HepG2 (cell line): ENCODE measurements around the gene MPZ. TPM values are rescaled to one million over a fixed set of nuclear protein-coding genes. Genes with fewer than 3 reads are reported as not detected.
A peak's percentile ranks its signal among the peaks of the same experiment; 100 is the strongest.

Experiments
- GABPA ChIP-seq, 2 experiments: IDR thresholded peaks; 2 replicates each; pipeline ENCODE4 v1.6.1; 2011 to 2016; ENCODE audit warnings: low read depth in 2 of 2, low read length in 1 of 2, missing biosample characterization in 1 of 2, missing genetic modification characterization in 1 of 2
- HMG20A ChIP-seq: IDR thresholded peaks from 2 replicates; pipeline ENCODE4 v1.6.1; 2016; ENCODE audit warnings: borderline replicate concordance
- KDM5A ChIP-seq: fragments of 200-600 bp; sonication (generic); IDR thresholded peaks from 2 replicates; pipeline ENCODE4 v1.7.0; 2018; ENCODE audit warnings: antibody characterized with exemption, mild to moderate bottlenecking, low read length, borderline replicate concordance
- KLF11 ChIP-seq: IDR thresholded peaks from 2 replicates; pipeline ENCODE4 v1.6.1; 2016; ENCODE audit warnings: missing compliant biosample characterization
- MED1 ChIP-seq: sonication (generic); formaldehyde crosslinking; IDR thresholded peaks from 2 replicates; pipeline ENCODE4 v1.4.0; 2020; ENCODE audit warnings: missing genetic modification reagents
- NR2C2 ChIP-seq: sonication (generic); formaldehyde crosslinking; IDR thresholded peaks from 2 replicates; pipeline ENCODE4 v1.4.0; 2020; ENCODE audit warnings: missing genetic modification reagents, mild to moderate bottlenecking, moderate library complexity, borderline replicate concordance
- PAX8 ChIP-seq: sonication (generic); formaldehyde crosslinking; IDR thresholded peaks from 2 replicates; pipeline ENCODE4 v1.8.0; 2022; ENCODE audit warnings: mild to moderate bottlenecking, missing genetic modification reagents, borderline replicate concordance
- PAXIP1 ChIP-seq: sonication (generic); formaldehyde crosslinking; conservative IDR thresholded peaks from 2 replicates; pipeline ENCODE4 v1.4.0; 2020; ENCODE audit warnings: mild to moderate bottlenecking, missing genetic modification reagents, moderate library complexity
- PRDM10 ChIP-seq: sonication (generic); formaldehyde crosslinking; IDR thresholded peaks from 2 replicates; pipeline ENCODE4 v1.4.0; 2020; ENCODE audit warnings: low read depth, missing genetic modification reagents
- RELA ChIP-seq: sonication (generic); formaldehyde crosslinking; IDR thresholded peaks from 2 replicates; pipeline ENCODE4 v1.4.0; 2020; ENCODE audit warnings: missing genetic modification reagents
- SNAPC5 ChIP-seq: sonication (generic); formaldehyde crosslinking; IDR thresholded peaks from 2 replicates; pipeline ENCODE4 v1.8.1; 2023; ENCODE audit warnings: mild to moderate bottlenecking, missing genetic modification reagents, borderline replicate concordance
- U2AF2 ChIP-seq: fragments of 200-400 bp; formaldehyde crosslinking; IDR thresholded peaks from 2 replicates; pipeline ENCODE4 v1.6.1; 2017; ENCODE audit warnings: low read depth, mild to moderate bottlenecking, low read length
- YEATS2 ChIP-seq: sonication (generic); formaldehyde crosslinking; IDR thresholded peaks from 2 replicates; pipeline ENCODE4 v1.4.0; 2020; ENCODE audit warnings: missing genetic modification reagents, borderline replicate concordance
- ZBTB1 ChIP-seq: sonication (generic); formaldehyde crosslinking; IDR thresholded peaks from 2 replicates; pipeline ENCODE4 v1.4.0; 2020; ENCODE audit warnings: missing genetic modification reagents, borderline replicate concordance
- ZFAT ChIP-seq: sonication (generic); formaldehyde crosslinking; conservative IDR thresholded peaks from 2 replicates; pipeline ENCODE4 v1.8.1; 2023; ENCODE audit warnings: missing genetic modification reagents, inconsistent platforms
- ZFP62 ChIP-seq: sonication (generic); formaldehyde crosslinking; IDR thresholded peaks from 2 replicates; pipeline ENCODE4 v1.4.0; 2020; ENCODE audit warnings: missing genetic modification reagents
- ZKSCAN8 ChIP-seq: IDR thresholded peaks from 2 replicates; pipeline ENCODE4 v1.6.1; 2016; ENCODE audit warnings: borderline replicate concordance, missing genetic modification reagents, missing compliant biosample characterization
- ZNF225 ChIP-seq: sonication (generic); formaldehyde crosslinking; IDR thresholded peaks from 2 replicates; pipeline ENCODE4 v1.4.0; 2020; ENCODE audit warnings: mild to moderate bottlenecking, missing genetic modification reagents
- ZNF446 ChIP-seq: sonication (generic); formaldehyde crosslinking; IDR thresholded peaks from 2 replicates; pipeline ENCODE4 v1.5.0; 2020; ENCODE audit warnings: mild to moderate bottlenecking, missing genetic modification reagents
- ZNF737 ChIP-seq: sonication (generic); formaldehyde crosslinking; IDR thresholded peaks from 2 replicates; pipeline ENCODE4 v1.5.0; 2020; ENCODE audit warnings: missing genetic modification reagents, mild to moderate bottlenecking, borderline replicate concordance
- ZNF773 ChIP-seq: sonication (generic); formaldehyde crosslinking; IDR thresholded peaks from 2 replicates; pipeline ENCODE4 v1.4.0; 2020; ENCODE audit warnings: missing genetic modification reagents, borderline replicate concordance
- ZNF782 ChIP-seq: sonication (generic); formaldehyde crosslinking; IDR thresholded peaks from 2 replicates; pipeline ENCODE4 v1.4.0; 2020; ENCODE audit warnings: missing genetic modification reagents, mild to moderate bottlenecking, borderline replicate concordance
- polyA plus RNA-seq, 8 experiments: library from polyadenylated mRNA; depleted of rRNA in 3 of 8; stranded (reverse) in 7 of 8; unstranded in 1 of 8; fragments of >200 nt; fragmentation: Illumina TruSeq in 4 of 8; extraction: Trizol in 4 of 8; gene quantifications; 2 replicates each; pipeline versions ENCODE4 v1.2.1 to v1.2.3, GENCODE V29; 2011 to 2016; ENCODE audit warnings: low read depth in 4 of 8, missing spikeins in 1 of 8, mixed read lengths in 1 of 8; ENCODE audit not compliant: insufficient read depth in 1 of 8
- total RNA-seq, 5 experiments: library from RNA; depleted of rRNA; stranded (reverse); fragments of >200 nt; fragmentation: Illumina TruSeq; extraction: Trizol; gene quantifications; 2 replicates each; pipeline ENCODE4 v1.2.3, GENCODE V29; 2016; ENCODE audit warnings: low read depth in 1 of 5

Gene MPZ
- total and polyA plus RNA-seq, 2 of the 13 experiments (the other 11 are each of a cell fraction or from before 2014, with no cell fraction given): 18.3 to 24.6 TPM

- TF ChIP-seq PAXIP1 (CRISPR knock-in tag): 0 out of 2 replicates have a peak, but pooled peaks have one; percentile 36
- no peak for TF ChIP-seq RELA (CRISPR knock-in tag)
- no peak for TF ChIP-seq ZKSCAN8 (CRISPR knock-in tag)
- peak; percentile 34; the same call in 1 of the 2 replicates for TF ChIP-seq MED1
- TF ChIP-seq KLF11 (CRISPR knock-in tag): no peak; the same call in 1 of the 2 replicates
- TF ChIP-seq ZNF737 (CRISPR knock-in tag): no peak
- TF ChIP-seq ZNF773: no peak
- no peak for TF ChIP-seq SNAPC5 (CRISPR knock-in tag)
- TF ChIP-seq YEATS2 (CRISPR knock-in tag): no peak
- TF ChIP-seq ZNF782 (CRISPR knock-in tag): no peak
- TF ChIP-seq HMG20A (CRISPR knock-in tag): no peak
- no peak for TF ChIP-seq ZFAT (CRISPR knock-in tag)
- peak; percentile 82; the same call in 1 of the 2 replicates for TF ChIP-seq ZNF225 (CRISPR knock-in tag)
- TF ChIP-seq PAX8 (CRISPR knock-in tag): no peak
- no peak; the same call in 1 of the 2 replicates for TF ChIP-seq U2AF2
- TF ChIP-seq KDM5A: peak; percentile 83
- TF ChIP-seq NR2C2: peak; percentile 60
- TF ChIP-seq GABPA (IDR thresholded peaks at IDR 0.05; ENCODE audit: low read depth, low read length): peak; percentile 86
- peak; percentile 95 for TF ChIP-seq GABPA (CRISPR knock-in tag; IDR thresholded peaks at IDR 0.05; ENCODE audit: low read depth)
- peak; percentile 36; the same call in 1 of the 2 replicates for TF ChIP-seq ZBTB1 (CRISPR knock-in tag)
- 0 out of 2 replicates have a peak, but pooled peaks have one; percentile 35 for TF ChIP-seq PRDM10 (CRISPR knock-in tag)
- TF ChIP-seq ZNF446: 0 out of 2 replicates have a peak, but pooled peaks have one; percentile 6
- TF ChIP-seq ZFP62 (CRISPR knock-in tag): no peak
Observed at GRCh38 chr1:161314201-161314981, 4.6 kb upstream of the MPZ start, which contains the start of gene SDHC (continued).
